GM12801 (cell line): ENCODE results near the gene ALDH1A3.

ENCODE experiments used
- TF ChIP-seq, protein P1 (sequence below): IDR thresholded peaks from one replicate; pipeline ENCODE4 v1.5.1; 2011; ENCODE audit warnings: control low read depth; ENCODE audit not compliant: insufficient read length; ENCODE audit errors: extremely low read depth

ALDH1A3 gene

DNA sequence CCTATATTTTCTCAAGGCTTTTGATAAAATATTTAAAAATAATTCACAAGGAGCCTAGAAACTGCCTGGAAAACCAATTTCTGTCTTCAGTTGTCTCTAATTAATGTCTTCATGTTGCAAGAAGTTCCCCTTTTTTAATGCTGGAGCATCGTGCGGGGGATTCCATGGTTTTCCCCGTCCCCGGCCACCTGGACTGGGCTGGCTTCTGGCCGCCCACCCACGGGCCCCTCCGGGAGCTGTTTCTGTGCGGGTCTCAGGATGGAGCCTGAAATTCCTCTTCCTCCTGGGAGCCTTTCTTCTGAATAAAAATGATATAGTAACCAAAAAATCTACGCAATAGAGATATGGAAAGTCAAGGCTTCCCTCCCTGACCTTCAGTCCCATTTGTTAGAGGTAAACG, 31.5 kb downstream of the ALDH1A3 start:
- TF ChIP-seq, protein P1, sequence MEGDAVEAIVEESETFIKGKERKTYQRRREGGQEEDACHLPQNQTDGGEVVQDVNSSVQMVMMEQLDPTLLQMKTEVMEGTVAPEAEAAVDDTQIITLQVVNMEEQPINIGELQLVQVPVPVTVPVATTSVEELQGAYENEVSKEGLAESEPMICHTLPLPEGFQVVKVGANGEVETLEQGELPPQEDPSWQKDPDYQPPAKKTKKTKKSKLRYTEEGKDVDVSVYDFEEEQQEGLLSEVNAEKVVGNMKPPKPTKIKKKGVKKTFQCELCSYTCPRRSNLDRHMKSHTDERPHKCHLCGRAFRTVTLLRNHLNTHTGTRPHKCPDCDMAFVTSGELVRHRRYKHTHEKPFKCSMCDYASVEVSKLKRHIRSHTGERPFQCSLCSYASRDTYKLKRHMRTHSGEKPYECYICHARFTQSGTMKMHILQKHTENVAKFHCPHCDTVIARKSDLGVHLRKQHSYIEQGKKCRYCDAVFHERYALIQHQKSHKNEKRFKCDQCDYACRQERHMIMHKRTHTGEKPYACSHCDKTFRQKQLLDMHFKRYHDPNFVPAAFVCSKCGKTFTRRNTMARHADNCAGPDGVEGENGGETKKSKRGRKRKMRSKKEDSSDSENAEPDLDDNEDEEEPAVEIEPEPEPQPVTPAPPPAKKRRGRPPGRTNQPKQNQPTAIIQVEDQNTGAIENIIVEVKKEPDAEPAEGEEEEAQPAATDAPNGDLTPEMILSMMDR: no peak

DNA sequence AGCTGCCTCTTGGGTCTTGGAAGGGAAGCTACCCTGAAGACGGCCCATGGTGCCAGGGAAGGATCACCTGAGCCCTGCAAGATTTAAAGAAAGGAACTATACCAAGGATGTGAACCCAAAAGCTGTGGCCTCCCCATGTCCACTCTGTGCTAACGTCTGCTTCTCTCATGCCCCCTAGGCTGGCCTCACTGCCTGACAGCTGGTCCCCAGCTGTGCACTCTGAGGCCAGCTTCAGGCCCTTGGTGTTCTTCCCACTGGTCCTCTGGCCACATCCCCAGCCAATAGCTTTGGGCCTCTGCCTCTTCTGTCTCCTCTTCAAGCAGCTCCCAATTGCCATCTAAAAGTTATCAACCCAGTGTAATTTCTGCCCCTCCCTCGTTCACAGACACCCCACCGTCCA, 34.3 kb downstream of the ALDH1A3 start:
- TF ChIP-seq, protein P1: no peak

- TF ChIP-seq, protein P1: no peak
These were observed 35.2 kb downstream of the ALDH1A3 start for GRCh38 chr15:100914876-100915275.

- TF ChIP-seq, protein P1: no peak
These were observed 38.5 kb downstream of the ALDH1A3 start for GRCh38 chr15:100918034-100918689.

DNA sequence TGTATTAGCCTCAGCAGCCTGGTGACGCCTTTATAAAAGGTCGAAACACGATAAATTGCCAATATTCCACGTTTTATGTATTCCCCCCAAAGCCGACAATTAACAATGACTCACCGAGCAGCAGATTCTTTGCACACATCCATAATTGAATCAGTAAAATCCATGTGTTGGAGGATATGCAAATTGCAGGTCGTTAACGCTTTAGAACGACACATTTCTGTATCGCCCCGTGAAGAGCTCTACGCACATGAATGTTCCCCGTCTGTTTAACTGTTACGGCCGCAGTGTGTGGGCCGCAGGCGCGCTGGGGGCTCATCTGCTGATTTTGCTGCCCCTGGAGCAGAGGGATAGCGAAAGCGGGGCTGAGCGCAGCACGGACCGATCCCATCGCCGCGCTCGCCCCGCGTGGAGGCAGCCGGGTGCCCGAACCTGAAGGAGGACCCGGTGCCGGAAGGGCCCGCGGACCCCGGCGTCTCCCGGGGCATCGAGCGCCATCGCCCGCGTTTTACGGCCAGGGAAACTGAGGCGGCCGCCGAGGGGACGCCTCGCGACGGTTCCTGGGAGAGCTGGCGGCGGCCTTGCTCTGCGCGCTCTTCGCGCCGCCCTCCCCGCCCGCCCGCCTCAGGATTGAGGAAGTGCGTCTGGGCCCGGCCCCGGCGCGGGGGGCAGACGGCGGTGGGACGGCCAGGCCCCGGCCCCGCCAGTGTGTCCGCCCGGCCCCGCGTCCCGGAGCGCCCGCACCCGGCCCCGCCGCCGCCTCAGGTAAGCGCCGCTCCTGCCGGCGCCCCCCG, 39.3 kb downstream of the ALDH1A3 start, which contains the start of gene LRRK1:
TSS of gene LRRK1 (plus strand) at position 668 of the 791 bp plus-strand sequence. CDS start 5,276 bp downstream, outside the sequence.
- TF ChIP-seq, protein P1: no peak

DNA sequence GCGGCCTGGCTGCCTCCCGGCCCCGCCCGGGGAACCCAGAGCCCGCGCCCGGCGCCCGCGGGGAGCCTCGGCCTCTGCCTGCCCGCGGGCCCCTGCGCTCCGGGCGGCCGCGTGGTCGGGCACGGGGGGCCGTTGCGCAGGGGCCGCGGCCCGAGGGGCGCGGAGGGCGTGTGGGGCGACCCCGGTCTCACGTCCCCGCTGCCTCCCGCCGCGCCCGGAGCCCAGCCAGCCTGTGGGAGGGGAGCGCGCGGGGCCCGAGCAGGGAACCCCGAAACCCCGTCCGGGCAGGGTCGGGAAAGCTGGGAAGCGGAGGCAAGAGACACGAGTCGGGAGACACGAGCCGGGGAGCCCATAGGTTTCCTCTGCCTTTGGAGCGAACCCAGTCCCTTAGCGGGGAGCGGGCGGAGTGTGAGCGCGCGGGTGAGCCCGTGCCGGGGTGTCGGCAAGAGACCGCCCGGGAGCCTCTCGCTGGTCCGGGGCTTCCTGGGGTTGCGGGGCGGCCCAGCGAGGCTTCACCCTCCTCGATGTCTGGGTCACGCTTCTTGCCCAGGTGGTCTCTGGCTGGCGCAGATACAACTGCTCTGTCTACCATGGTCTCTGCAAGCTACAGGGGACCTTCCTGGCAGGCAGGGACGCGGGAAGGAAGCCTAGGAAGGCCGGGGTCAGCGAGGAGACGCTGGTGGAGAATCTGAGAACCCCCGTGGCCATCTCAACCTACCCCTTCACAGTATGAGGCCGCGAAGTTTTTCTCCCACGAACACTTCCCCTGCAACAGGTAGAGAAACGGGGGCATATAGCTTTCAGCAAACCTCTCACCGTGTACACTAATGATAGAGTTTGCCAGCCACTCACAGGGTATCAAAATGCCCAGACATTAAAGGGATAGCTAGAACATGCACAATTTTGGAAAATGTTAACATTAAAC, 40.1 kb downstream of the ALDH1A3 start:
- TF ChIP-seq, protein P1: no peak

- TF ChIP-seq, protein P1: no peak
These were observed 41.0 kb downstream of the ALDH1A3 start for GRCh38 chr15:100920516-100921135.
